GM12873 (cell line): ENCODE results near the gene TIMM23.

ENCODE experiments used
- TF ChIP-seq, protein P1 (sequence below): IDR thresholded peaks from 2 replicates; pipeline ENCODE4 v1.5.1; 2012; ENCODE audit warnings: low read depth, mild to moderate bottlenecking, moderate library complexity, low read length, control low read depth; ENCODE audit not compliant: insufficient read depth; ENCODE audit errors: missing control alignments

The TIMM23 gene

DNA sequence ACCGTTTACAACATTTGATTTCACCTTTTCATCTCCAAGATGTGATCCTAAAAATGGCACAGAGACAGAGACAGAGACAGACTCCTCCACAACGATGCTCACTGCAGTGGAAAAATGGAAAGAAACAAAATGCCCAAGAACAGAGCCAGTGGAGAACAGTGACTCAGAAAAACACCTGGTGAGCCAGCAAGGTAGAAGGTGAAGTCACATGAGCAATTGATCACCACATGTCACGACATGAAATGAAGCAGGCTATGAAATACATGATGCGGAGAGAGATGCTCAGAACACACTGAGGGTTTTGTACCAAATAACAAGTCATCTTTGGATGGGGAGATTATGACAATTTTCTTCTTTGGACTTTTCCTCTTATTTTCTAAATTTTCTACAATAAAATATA, 70.2 kb downstream of the TIMM23 start:
- TF ChIP-seq, protein P1, sequence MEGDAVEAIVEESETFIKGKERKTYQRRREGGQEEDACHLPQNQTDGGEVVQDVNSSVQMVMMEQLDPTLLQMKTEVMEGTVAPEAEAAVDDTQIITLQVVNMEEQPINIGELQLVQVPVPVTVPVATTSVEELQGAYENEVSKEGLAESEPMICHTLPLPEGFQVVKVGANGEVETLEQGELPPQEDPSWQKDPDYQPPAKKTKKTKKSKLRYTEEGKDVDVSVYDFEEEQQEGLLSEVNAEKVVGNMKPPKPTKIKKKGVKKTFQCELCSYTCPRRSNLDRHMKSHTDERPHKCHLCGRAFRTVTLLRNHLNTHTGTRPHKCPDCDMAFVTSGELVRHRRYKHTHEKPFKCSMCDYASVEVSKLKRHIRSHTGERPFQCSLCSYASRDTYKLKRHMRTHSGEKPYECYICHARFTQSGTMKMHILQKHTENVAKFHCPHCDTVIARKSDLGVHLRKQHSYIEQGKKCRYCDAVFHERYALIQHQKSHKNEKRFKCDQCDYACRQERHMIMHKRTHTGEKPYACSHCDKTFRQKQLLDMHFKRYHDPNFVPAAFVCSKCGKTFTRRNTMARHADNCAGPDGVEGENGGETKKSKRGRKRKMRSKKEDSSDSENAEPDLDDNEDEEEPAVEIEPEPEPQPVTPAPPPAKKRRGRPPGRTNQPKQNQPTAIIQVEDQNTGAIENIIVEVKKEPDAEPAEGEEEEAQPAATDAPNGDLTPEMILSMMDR, result no peak

DNA sequence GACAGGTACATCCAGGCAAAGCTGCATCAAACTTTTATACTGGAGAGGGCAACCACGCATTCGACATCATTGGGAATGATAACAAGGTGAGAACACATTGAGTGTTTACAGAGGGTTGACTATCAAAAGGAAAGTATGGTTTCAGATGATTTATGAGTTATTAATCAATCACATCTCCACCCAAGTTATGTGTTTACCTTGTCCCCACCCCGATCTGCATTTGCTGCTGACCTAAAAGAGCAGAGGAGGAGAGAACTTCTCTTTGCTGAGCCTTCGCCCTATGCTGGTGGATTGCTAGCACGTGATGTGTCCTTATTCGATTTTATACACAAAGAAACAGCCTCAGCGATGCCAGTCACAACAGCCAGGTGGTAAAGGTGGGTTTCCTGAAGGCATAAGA, 74.0 kb downstream of the TIMM23 start, which contains the start of gene MSMB:
MSMB (minus strand) TSS at position 9 of the 400 bp plus-strand sequence. CDS start 32 bp downstream, outside the sequence.
- TF ChIP-seq, protein P1, result no peak

DNA sequence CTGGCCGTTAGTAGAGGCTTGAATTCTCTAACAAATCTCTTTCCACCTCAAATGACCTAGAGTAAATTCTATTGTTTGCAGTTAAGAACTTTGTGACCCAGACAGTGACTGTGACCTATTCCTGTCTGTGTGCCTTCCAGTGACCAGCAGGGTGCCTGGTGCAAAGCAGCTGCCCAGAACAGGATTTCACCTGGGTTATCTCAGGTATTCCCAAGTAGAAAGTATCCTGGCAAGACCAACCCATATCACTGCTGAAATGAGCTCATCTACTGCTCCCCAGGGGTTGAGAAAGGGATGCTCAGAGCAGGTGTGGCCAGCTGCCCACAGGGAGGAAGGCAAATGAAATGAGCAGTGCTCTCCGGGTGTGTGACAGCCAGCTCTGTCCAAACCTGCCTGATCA, 75.9 kb downstream of the TIMM23 start:
- TF ChIP-seq, protein P1, result no peak

DNA sequence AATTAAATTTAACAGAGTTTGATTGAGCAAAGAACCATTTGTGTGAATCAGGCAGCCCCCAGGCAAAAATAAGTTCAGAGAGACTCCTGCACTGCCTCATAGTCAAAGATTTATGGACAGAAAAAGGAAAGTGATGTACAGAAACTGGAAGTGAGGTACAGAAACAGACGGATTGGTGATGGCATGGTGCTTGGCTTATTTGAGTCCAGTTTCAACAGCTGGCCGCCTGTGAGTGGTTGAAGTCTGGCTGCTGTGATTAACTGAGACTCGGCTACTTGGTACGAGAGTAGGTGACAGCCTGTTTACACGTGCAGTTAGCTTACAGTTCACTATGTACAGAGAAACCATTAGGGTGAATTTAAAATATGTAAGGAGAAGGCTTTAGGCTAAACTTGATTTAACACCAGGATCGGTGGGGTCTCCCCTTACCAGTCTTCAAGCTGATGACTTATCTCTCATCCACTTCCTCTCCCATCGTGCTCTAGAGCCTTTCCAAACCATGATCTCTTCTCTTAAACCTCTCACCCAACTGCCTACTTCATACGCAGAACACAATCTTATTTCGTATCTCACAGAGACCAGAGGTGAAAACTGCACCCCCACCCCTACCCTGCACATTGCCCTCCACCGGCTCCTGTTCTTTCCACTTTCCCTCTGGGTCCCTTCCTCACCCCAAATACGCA, 78.8 kb downstream of the TIMM23 start:
- TF ChIP-seq, protein P1, result no peak

DNA sequence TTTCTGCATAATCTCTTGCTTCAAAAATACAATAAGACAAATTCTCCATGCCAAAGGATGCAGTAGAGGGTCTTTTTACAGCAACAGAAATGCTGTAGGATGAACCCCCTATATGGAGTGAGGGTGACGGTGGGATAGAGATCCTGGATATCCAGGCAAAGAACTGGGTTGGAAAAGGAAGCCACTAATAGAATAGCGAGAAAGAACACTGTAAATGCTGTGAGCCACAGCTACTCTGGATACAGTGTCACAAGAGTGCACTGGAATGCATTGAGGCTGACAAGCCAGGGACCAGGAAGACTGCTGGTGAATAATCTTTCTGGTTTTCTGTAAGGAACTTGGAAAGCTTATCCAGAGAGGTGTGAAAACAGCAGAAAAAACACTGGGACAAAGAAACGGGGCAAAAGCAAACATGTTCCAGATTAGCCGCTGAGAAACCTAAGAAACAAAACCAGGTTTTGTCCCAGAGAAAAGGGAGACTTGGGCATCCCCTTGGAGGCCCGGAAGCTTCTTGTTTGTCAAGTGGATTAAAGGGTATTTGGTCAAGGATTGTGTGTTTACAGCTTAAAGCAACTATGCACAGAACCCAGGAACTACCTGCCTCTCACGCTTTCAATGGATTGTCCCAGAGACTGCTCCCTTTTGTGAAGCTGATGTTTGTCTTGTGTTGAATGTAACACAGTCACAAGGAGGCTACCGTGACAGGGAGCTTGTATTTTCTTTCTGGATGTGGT, 79.9 kb downstream of the TIMM23 start:
- TF ChIP-seq, protein P1, result no peak

DNA sequence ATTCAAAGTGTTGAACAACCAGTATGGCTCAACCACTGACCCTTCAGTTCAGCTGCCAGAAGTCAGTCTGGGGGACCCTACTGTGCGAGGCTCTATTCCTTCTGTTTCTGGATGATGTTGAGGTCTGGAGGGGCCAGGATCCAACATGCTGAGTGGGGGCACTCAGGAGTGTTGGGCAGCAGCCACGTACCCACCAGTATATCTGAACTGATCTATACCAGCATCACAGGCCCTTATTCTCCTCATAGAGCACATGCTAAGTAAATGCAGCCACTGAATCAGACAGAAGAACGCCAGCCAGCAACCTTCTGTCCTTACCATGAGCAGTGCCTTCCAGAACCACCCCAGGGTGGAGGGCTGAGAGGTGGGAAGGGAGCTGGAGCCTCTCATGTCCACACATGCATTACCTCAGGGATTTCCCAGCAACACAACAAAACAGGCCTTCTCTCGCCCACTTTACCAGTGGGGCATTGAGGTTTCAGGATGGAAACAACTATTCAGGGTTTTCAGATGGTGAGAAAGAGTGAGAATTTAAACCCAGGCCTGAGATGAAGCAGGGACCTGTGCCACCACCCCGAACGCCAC, 80.6 kb downstream of the TIMM23 start:
- TF ChIP-seq, protein P1, result no peak
